MCF 10A (cell line): ENCODE measurements around the gene RNF111. TPM values are rescaled to one million over a fixed set of nuclear protein-coding genes. Genes with fewer than 3 reads are reported as not detected.
"Not testable (repeated sequence)": the region's sequence is repeated elsewhere in the genome, so short reads cannot be mapped to it uniquely, and the experiment has no call there.

ENCODE experiments used
- BruUV-seq: library from RNA; stranded (reverse); fragments of 400-500 nt; replicated peaks from 2 replicates; lab custom pipeline; 2021; lab: Mats Ljungman, UMichigan
- CTCF ChIA-PET: fragments of 300-600 bp; sonication (Branson Sonifier 250); formaldehyde crosslinking; extraction: SDS; loops from one replicate; lab custom pipeline; 2021; ENCODE audit warnings: antibody characterized with exemption, inconsistent platforms; lab: Yijun Ruan, JAX
- POLR2A ChIA-PET: fragments of 300-600, 350-650 bp; sonication (Branson Sonifier 250); formaldehyde crosslinking; extraction: SDS; loops from one replicate; lab custom pipeline; 2020; ENCODE audit warnings: antibody characterized with exemption, inconsistent platforms; lab: Yijun Ruan, JAX
- DNase-seq: peaks from one replicate; pipeline ENCODE4 v3.0.0-alpha.2; 2018; ENCODE audit not compliant: unreplicated experiment
- H3K27ac Mint-ChIP-seq: one replicate; pipeline ENCODE4 v1.8.0; 2022; ENCODE audit warnings: mild to moderate bottlenecking, low read depth, mixed read lengths; ENCODE audit not compliant: unreplicated experiment
- H3K27me3 Mint-ChIP-seq: one replicate; pipeline ENCODE4 v1.8.0; 2022; ENCODE audit warnings: mixed read lengths; ENCODE audit not compliant: insufficient read depth, unreplicated experiment
- H3K36me3 Mint-ChIP-seq: one replicate; pipeline ENCODE4 v1.8.0; 2022; ENCODE audit warnings: mild to moderate bottlenecking, moderate library complexity, mixed read lengths; ENCODE audit not compliant: insufficient read depth, unreplicated experiment
- H3K4me1 Mint-ChIP-seq: one replicate; pipeline ENCODE4 v1.8.0; 2022; ENCODE audit warnings: mixed read lengths; ENCODE audit not compliant: insufficient read depth, unreplicated experiment
- H3K4me3 Mint-ChIP-seq: one replicate; pipeline ENCODE4 v1.8.0; 2022; ENCODE audit warnings: mild to moderate bottlenecking, moderate library complexity, mixed read lengths; ENCODE audit not compliant: unreplicated experiment
- H3K9me3 Mint-ChIP-seq: one replicate; pipeline ENCODE4 v1.8.0; 2022; ENCODE audit warnings: mixed read lengths; ENCODE audit not compliant: unreplicated experiment
- CTCF ChIP-seq: fragments of 200-600 bp; IDR thresholded peaks from one replicate; pipeline ENCODE4 v1.8.0; 2022; ENCODE audit warnings: antibody characterized with exemption, mild to moderate bottlenecking; ENCODE audit not compliant: unreplicated experiment
- intact Hi-C: fragments of 100-400 bp; cut with micrococcal nuclease; formaldehyde crosslinking; loops from 2 replicates; pipeline ENCODE4 v1.14.1; 2022
- total RNA-seq: library from RNA; stranded (reverse); gene quantifications from 2 replicates; pipeline ENCODE4 v1.2.3, GENCODE V29; 2022

RNF111 gene
- total RNA-seq, 1 experiment from 2014 or later, result 29.2 TPM

GRCh38 chr15:59120937-59121336, 133.5 kb downstream of the RNF111 start:
- TF ChIP-seq CTCF, result no peak
- Mint-ChIP-seq H3K27me3 (no peaks in the 10 kb centered on the region), H3K36me3 (peaks cover 29% of the 10 kb centered on the region), H3K27ac (no peak overlapping the region), H3K9me3 (no peaks in the 10 kb centered on the region), H3K4me1 (no peaks in the 10 kb centered on the region), H3K4me3 (no peak overlapping the region)
- no TSS peak for BruUV-seq
- intact Hi-C loops, result no loop called here
- POLR2A ChIA-PET, result interaction anchor here (0.6 kb wide), 1 partner anchor 144 kb away, joined by 3 read pairs; no protein-coding TSS in a partner anchor
- DNase-seq, result no peak
- CTCF ChIA-PET, result interaction anchor here (0.6 to 0.7 kb wide), 2 partner anchors 14 to 86 kb away, joined by 3 read pairs; no protein-coding TSS in a partner anchor

DNA sequence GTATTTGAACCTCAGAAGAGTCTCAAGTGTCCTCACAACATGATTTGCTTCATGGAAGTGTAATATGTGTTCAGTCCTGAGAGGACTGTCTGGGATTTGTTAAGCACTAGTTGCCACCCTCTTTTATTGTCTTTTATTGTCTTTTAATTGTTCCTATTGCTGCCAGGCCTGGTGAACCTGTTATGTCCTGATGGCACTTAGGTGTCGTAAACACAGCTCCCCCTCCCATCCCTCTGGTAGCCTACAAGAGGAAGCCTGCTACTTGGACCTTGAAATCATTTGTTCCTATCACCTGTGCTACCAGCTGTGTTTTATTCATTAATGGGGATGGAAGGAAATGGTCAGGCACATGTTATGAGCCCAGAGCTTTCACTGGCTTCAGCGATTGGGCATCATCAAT, 136.8 kb downstream of the RNF111 start:
- Mint-ChIP-seq H3K36me3 (peaks cover 24% of the 10 kb centered on the region), H3K27me3 (no peaks in the 10 kb centered on the region), H3K4me3 (no peak overlapping the region), H3K9me3 (peaks cover 6% of the 10 kb centered on the region), H3K4me1 (no peaks in the 10 kb centered on the region), H3K27ac (peak overlapping the region; percentile 5)
- DNase-seq, result no peak
- CTCF ChIA-PET, result interaction anchor here (0.6 to 1.0 kb wide), 4 partner anchors 9 to 148 kb away, joined by 3 read pairs; no protein-coding TSS in a partner anchor
- BruUV-seq, result no TSS peak
- intact Hi-C loops, result no loop called here
- POLR2A ChIA-PET, result interaction anchor here (0.7 to 1.5 kb wide), 3 partner anchors 13 to 427 kb away, joined by 3 to 5 read pairs (median 3); no protein-coding TSS in a partner anchor
- TF ChIP-seq CTCF, result no peak

DNA sequence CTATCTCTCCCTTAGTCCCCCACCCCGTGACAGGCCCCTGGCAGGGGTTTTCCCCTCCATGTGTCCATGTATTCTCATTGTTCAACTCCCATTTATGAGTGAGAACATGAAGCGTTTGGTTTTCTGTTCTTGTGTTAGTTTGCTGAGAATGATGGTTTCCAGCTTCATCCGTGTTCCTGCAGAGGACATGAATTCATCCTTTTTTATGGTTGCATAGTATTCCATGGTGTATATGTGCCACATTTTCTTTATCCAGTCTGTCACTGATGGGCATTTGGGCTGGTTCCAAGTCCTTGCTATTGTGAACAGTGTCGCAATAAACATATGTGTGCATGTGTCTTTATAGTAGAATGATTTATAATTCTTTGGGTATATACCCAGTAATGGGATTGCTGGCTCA, 138.2 kb downstream of the RNF111 start:
- ChIA-PET POLR2A (interaction anchor here (1.5 kb wide), 1 partner anchor 19 kb away, joined by 5 read pairs; no protein-coding TSS in a partner anchor), CTCF (interaction anchor here (1.2 kb wide), 1 partner anchor 403 kb away, joined by 3 read pairs; no protein-coding TSS in a partner anchor)
- DNase-seq, H3K4me1 Mint-ChIP-seq, H3K4me3 Mint-ChIP-seq, H3K27me3 Mint-ChIP-seq, BruUV-seq, intact Hi-C loops: not testable (repeated sequence)
- peaks cover 34% of the 10 kb centered on the region for H3K36me3 Mint-ChIP-seq
- peak overlapping the region; percentile 61 for H3K27ac Mint-ChIP-seq
- peaks cover 14% of the 10 kb centered on the region for H3K9me3 Mint-ChIP-seq

DNA sequence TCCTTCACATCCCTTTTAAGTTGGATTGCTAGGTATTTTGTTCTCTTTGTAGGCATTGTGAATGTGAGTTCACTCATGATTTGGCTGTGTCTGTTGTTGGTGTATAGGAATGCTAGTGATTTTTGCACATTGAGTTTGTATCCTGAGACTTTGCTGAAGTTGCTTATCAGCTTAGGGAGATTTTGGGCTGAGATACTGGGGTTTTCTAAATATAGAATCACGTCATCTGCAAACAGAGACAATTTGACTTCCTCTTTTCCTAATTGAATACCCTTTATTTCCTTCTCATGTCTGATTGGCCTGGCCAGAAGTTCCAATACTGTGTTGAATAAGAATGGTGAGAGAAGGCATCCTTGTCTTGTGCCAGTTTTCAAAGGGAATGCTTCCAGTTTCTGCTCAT, 139.8 kb downstream of the RNF111 start:
- H3K36me3 Mint-ChIP-seq, result peaks cover 28% of the 10 kb centered on the region
- H3K4me3 Mint-ChIP-seq, POLR2A ChIA-PET, H3K27me3 Mint-ChIP-seq, H3K27ac Mint-ChIP-seq, intact Hi-C loops, H3K4me1 Mint-ChIP-seq, BruUV-seq, DNase-seq, CTCF ChIA-PET: not testable (repeated sequence)
- H3K9me3 Mint-ChIP-seq, result peaks cover 14% of the 10 kb centered on the region

DNA sequence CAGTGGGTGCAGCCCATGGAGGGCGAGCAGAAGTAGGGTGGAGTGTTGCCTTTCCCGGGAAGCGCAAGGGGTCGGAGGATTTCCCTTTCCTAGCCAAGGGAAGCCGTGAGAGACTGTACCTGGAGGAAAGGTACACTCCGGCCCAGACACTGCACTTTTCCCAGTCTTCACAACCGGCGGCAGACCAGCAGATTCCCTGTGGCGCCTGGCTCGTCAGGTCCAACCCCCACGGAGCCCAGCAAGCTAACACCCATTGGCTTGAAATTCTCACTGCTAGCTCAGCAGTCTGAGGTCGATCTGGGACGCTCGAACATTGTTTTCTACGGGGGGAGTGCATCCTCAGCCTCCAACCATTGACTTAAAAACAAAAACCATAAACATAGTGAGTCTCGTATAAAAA, 144.0 kb downstream of the RNF111 start:
- no TSS peak for BruUV-seq
- POLR2A ChIA-PET, result no interaction called here

More for the DNA sequence above, 144.0 kb downstream of the RNF111 start:
- intact Hi-C loops, result loop anchor here (10.0 kb wide), 1 partner anchor 907 kb away; no protein-coding TSS in a partner anchor
- no peak for TF ChIP-seq CTCF
- DNase-seq, result no peak
- no peaks in the 10 kb centered on the region for H3K27me3 Mint-ChIP-seq
- CTCF ChIA-PET, result interaction anchor here (0.6 to 0.9 kb wide), 2 partner anchors 25 to 342 kb away, joined by 3 read pairs; no protein-coding TSS in a partner anchor
- no peaks in the 10 kb centered on the region for H3K4me1 Mint-ChIP-seq
- H3K27ac Mint-ChIP-seq, result no peak overlapping the region
- H3K36me3 Mint-ChIP-seq, result peaks cover 67% of the 10 kb centered on the region
- no peak overlapping the region for H3K4me3 Mint-ChIP-seq
- H3K9me3 Mint-ChIP-seq, result peaks cover 14% of the 10 kb centered on the region
